Neural cell (in vitro differentiated cells): ENCODE measurements around the gene ETV7. TPM values are rescaled to one million over a fixed set of nuclear protein-coding genes. Genes with fewer than 3 reads are reported as not detected.

Experiments used
- H2AFZ ChIP-seq: fragments of 200-600, 300-800 bp; sonication (generic), shearing (Covaris generic); 2 replicates; pipeline ENCODE4 v1.6.0; 2014; ENCODE audit warnings: low read depth, mild to moderate bottlenecking, antibody characterized with exemption, low read length, moderate library complexity
- H3F3A ChIP-seq: fragments of 200-600 bp; shearing (Covaris generic); 2 replicates; pipeline ENCODE4 v1.6.1; 2016; ENCODE audit warnings: mild to moderate bottlenecking, moderate library complexity, mixed read lengths, antibody characterized with exemption, low read length; ENCODE audit not compliant: insufficient read depth, poor library complexity, severe bottlenecking
- H3K27ac ChIP-seq: fragments of 200-600, 300-800 bp; sonication (generic), shearing (Covaris generic); 2 replicates; pipeline ENCODE4 v1.5.1; 2014; ENCODE audit warnings: mild to moderate bottlenecking, low read length, moderate library complexity
- H3K27me3 ChIP-seq: fragments of 300-800, 200-600 bp; sonication (generic), shearing (Covaris generic); 2 replicates; pipeline ENCODE4 v1.6.0; 2014; ENCODE audit warnings: mild to moderate bottlenecking, low read depth, low read length, moderate library complexity; ENCODE audit not compliant: insufficient read depth
- H3K36me3 ChIP-seq: fragments of 300-800, 200-600 bp; sonication (generic), shearing (Covaris generic); 2 replicates; pipeline ENCODE4 v1.5.1; 2014; ENCODE audit warnings: mild to moderate bottlenecking, antibody characterized with exemption, low read length, moderate library complexity; ENCODE audit not compliant: insufficient read depth
- H3K4me2 ChIP-seq: fragments of 300-800, 200-600 bp; sonication (generic), shearing (Covaris generic); 2 replicates; pipeline ENCODE4 v1.6.0; 2014; ENCODE audit warnings: mild to moderate bottlenecking, low read length
- H3K4me3 ChIP-seq: fragments of 300-800, 200-600 bp; sonication (generic), shearing (Covaris generic); 2 replicates; pipeline ENCODE4 v1.5.1; 2014; ENCODE audit warnings: mild to moderate bottlenecking, low read length, moderate library complexity
- H3K79me2 ChIP-seq: fragments of 200-600 bp; shearing (Covaris generic); replicated peaks from 2 replicates; pipeline ENCODE4 v1.6.0; 2014; ENCODE audit warnings: mild to moderate bottlenecking, low read length, moderate library complexity; ENCODE audit not compliant: insufficient read depth
- H3K9ac ChIP-seq: fragments of 300-800, 200-600 bp; sonication (generic), shearing (Covaris generic); 2 replicates; pipeline ENCODE4 v1.6.1; 2016; ENCODE audit warnings: mild to moderate bottlenecking, low read length, mixed read lengths
- H3K9me2 ChIP-seq: fragments of 200-600 bp; shearing (Covaris generic); 2 replicates; pipeline ENCODE4 v1.6.1; 2016; ENCODE audit warnings: mild to moderate bottlenecking, low read length, mixed read lengths; ENCODE audit not compliant: insufficient read depth
- H3K9me3 ChIP-seq: fragments of 200-600, 300-800 bp; sonication (generic), shearing (Covaris generic); 2 replicates; pipeline ENCODE4 v1.6.1; 2016; ENCODE audit warnings: mild to moderate bottlenecking, mixed run types, low read length, moderate library complexity, mixed read lengths
- H4K20me1 ChIP-seq: fragments of 200-600 bp; shearing (Covaris generic); 2 replicates; pipeline ENCODE4 v1.6.1; 2016; ENCODE audit warnings: mild to moderate bottlenecking, mixed run types; ENCODE audit not compliant: insufficient read depth
- CTCF ChIP-seq: fragments of 450-650 bp; IDR thresholded peaks from 2 replicates; pipeline ENCODE4 v1.5.1; 2014; ENCODE audit warnings: antibody characterized with exemption, mild to moderate bottlenecking, moderate library complexity; ENCODE audit not compliant: poor library complexity, severe bottlenecking
- EP300 ChIP-seq: fragments of 450-650 bp; conservative IDR thresholded peaks from 2 replicates; pipeline ENCODE4 v1.6.1; 2014; ENCODE audit warnings: antibody characterized with exemption, mild to moderate bottlenecking, moderate library complexity; ENCODE audit not compliant: poor library complexity, severe bottlenecking
- EZH2 ChIP-seq: fragments of 200-600, 300-800 bp; shearing (Covaris generic), sonication (generic); IDR thresholded peaks from 2 replicates; pipeline ENCODE4 v1.6.1; 2014; ENCODE audit warnings: antibody characterized with exemption, low read length, borderline replicate concordance, mild to moderate bottlenecking; ENCODE audit not compliant: insufficient read depth, poor library complexity, severe bottlenecking
- MXI1 ChIP-seq: fragments of 450-650 bp; conservative IDR thresholded peaks from 2 replicates; pipeline ENCODE4 v1.6.1; 2014; ENCODE audit warnings: antibody characterized with exemption, mild to moderate bottlenecking; ENCODE audit not compliant: poor library complexity, severe bottlenecking
- POLR2AphosphoS5 ChIP-seq: IDR thresholded peaks from 2 replicates; pipeline ENCODE4 v1.6.1; 2012
- RAD21 ChIP-seq: fragments of 450-650 bp; conservative IDR thresholded peaks from 2 replicates; pipeline ENCODE4 v1.6.1; 2014; ENCODE audit warnings: antibody characterized with exemption, mild to moderate bottlenecking, moderate library complexity
- REST ChIP-seq: IDR thresholded peaks from 2 replicates; pipeline ENCODE4 v1.6.1; 2012; ENCODE audit warnings: borderline replicate concordance
- SMC3 ChIP-seq: fragments of 450-650 bp; conservative IDR thresholded peaks from 2 replicates; pipeline ENCODE4 v1.6.1; 2014; ENCODE audit warnings: antibody characterized with exemption, mild to moderate bottlenecking, moderate library complexity; ENCODE audit not compliant: poor library complexity
- TAF1 ChIP-seq: IDR thresholded peaks from 2 replicates; pipeline ENCODE4 v1.6.1; 2012; ENCODE audit warnings: low read depth
- polyA plus RNA-seq: library from polyadenylated mRNA; depleted of rRNA; stranded (reverse); fragments of >200 nt; gene quantifications from 2 replicates; pipeline ENCODE4 v1.2.3, GENCODE V29; 2014

Gene ETV7
- polyA plus RNA-seq, 1 donor from 2014 or later = not detected

- Histone ChIP-seq H3F3A (no peaks in the 10 kb centered on the region), H3K9me3 (no peaks in the 10 kb centered on the region), H3K79me2 (no peaks in the 10 kb centered on the region), H3K9me2 (no peaks in the 10 kb centered on the region), H3K27ac (peak overlapping the region; percentile 54), H3K9ac (peak overlapping the region; percentile 43), H4K20me1 (no peaks in the 10 kb centered on the region), H3K4me2 (peak overlapping the region; percentile 2), H3K27me3 (no peaks in the 10 kb centered on the region), H2AFZ (no peak overlapping the region), H3K4me3 (peak overlapping the region; percentile 28), H3K36me3 (no peaks in the 10 kb centered on the region)
- no peak for TF ChIP-seq MXI1
- TF ChIP-seq POLR2AphosphoS5 = peak; percentile 26
- peak; percentile 98 for TF ChIP-seq REST
These were observed 53.3 kb downstream of the ETV7 start for GRCh38 chr6:36333931-36334725.

- Histone ChIP-seq H3K9me2 (no peaks in the 10 kb centered on the region), H3K9ac (peak overlapping the region; percentile 9), H2AFZ (no peak overlapping the region), H3K79me2 (no peaks in the 10 kb centered on the region), H3K27ac (peak overlapping the region; percentile 54), H4K20me1 (no peaks in the 10 kb centered on the region), H3K36me3 (no peaks in the 10 kb centered on the region), H3K4me2 (peak overlapping the region; percentile 2), H3K27me3 (no peaks in the 10 kb centered on the region), H3F3A (no peaks in the 10 kb centered on the region), H3K9me3 (no peaks in the 10 kb centered on the region), H3K4me3 (peak overlapping the region; percentile 28)
- no peak for TF ChIP-seq TAF1
- no peak for TF ChIP-seq EZH2
- no peak for TF ChIP-seq SMC3
- TF ChIP-seq RAD21 = no peak
- TF ChIP-seq MXI1 = no peak
- no peak for TF ChIP-seq CTCF
- TF ChIP-seq EP300 = no peak
- no peak for TF ChIP-seq POLR2AphosphoS5
- no peak for TF ChIP-seq REST
These were observed 54.1 kb downstream of the ETV7 start for GRCh38 chr6:36333171-36333895.
